Stimulated activated CD4-positive, alpha-beta T cell treated with anti-CD3 and anti-CD28 coated beads, Interleukin-15, amount 100 ng/mL, for 48 hours (primary cell): ENCODE data around the gene SGPL1.
"Not testable (repeated sequence)": the region's sequence is repeated elsewhere in the genome, so short reads cannot be mapped to it uniquely, and the experiment has no call there.

Experiments used
- DNase-seq, 2 donors: peaks; one replicate each; pipeline ENCODE4 v3.0.0-alpha.2; 2020; ENCODE audit warnings: low read depth in 2 of 2

Gene SGPL1

DNA sequence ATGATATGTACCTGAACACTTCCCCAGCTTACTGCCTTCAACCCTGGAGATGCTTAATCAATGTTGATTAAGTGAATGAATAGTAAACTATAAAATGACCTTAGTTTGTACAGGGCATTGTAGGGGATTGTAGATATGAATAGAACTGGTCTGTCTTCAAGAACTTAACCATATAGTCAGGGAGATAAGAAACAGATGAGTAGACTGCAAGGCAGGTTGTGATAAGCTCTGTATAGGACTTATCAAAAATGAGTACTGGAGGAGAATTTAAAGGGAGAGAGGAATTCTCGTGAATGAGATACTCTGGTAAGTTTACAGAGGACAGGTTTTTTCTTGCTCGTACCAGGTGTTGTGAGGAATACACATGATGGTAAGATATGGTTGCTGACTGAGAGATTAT, 27.6 kb downstream of the SGPL1 start:
- DNase-seq = no peak

DNA sequence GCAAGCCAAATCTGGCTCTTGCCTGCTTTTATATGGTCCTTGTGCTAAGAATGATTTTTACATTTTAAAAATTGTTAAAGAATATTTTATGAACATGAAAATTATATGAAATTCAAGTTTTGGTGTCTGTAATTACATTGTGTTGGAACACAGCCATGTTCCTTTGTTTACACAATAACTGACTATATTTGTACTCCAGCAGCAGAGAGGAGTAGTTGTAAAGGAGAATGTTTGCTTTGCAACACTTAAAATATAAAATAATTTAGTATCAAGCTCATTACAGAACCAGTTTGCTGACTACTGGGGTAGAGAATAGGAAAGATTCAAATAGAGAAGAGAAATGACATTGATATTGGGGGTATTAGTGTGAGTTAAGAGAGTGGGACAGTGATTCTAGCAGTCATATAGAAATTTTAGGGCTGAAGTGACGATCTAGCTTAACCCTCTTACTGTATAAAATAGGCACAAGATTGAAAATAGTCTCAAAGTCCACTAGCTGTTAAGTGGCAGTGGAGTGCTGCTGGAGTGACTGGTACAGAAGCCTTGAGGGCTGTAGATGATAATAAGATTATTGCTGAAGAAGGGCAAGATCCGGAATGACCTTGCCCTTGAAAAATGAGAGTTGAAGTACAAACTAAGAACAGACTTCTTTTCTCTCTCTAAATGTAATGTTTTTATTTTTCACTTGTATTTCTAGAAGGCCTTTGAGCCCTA, 28.2 kb downstream of the SGPL1 start:
- DNase-seq = no peak

GRCh38 chr10:70845256-70845655, 29.5 kb downstream of the SGPL1 start:
- no peak for DNase-seq

- no peak for DNase-seq
Observed at GRCh38 chr10:70845816-70846215, 30.1 kb downstream of the SGPL1 start.

DNA sequence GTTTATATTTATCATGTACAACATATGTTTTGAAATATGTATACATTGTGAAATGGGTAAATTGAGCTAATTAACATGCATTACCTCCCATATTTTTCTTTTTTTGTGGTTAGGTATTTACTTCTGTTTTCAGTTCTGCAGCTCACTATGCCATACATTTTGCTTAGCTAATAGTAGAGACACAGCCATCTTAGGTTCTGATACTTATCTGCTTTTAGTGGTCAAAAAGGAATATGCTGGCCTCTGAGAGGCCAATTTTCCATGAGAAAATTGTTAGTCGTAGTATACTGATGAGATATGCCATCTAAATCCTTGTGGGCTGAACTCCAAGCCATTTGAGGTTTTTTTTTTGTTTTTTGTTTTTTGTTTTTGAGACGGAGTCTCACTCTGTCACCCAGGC, 31.0 kb downstream of the SGPL1 start:
- no peak for DNase-seq

- no peak for DNase-seq
Observed at GRCh38 chr10:70847659-70848360, 32.1 kb downstream of the SGPL1 start.

DNA sequence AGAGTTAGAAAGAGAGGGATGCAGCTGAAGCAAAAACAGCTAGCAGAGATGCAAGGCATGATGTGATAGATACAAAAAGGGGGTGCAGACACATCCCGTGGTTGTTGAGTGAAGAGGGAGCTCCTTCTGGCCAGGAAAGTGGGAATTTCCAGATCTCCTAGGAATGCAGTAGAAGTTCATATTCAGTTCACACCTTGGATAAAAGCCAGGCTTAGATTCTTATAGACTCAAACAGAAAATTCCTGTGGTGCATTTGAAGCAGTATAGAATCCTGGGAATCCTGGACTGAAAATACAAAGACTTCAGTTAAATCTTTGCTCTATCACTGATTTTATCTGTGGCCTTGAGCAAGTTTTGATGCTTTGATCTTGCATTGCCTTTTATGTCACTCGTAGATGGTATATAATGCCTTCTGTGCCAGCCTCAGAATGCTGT, 33.9 kb downstream of the SGPL1 start:
- DNase-seq = no peak

GRCh38 chr10:70850097-70850496, 34.3 kb downstream of the SGPL1 start:
- no peak for DNase-seq

DNA sequence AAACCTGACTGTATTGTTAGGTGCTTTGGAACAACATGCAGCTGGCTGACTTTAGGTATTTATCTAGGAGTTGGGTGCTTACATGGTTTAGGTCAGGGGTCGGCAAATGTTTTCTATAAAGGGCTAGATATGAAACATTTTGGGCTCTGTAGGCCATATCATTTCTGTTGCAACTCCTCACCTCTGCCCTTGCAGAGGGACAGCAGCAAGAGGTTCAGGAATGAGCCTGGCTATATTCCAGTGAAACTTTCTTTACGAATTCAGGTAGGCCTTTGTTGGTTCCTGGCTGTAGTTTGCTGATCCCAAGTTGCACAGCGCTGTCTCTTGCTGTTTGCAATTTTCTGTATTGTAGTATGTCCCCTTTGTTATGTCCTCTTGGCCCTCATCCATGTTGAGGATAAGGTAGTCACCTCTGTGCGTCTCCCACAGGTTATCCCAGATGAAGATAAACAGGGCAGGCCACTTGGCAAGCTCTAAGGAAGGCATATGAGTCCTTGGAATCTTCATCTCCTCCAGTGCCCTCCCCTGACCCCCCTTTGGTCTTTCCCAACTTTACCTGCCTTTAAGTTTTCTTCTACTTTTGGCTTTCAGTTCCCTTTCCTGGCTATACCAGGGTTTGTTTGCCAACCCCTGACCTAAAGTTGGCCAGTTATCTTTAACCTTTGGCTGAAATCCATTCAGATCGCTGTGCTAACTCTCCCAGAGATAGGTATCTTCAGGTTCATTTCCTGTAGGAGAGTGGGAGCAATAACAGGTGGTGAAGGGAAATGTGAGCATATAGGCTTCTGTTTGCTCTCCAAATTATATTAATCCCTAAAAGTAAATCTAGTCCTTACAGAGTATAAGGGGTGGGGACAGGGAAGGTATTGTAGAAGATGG, 36.1 kb downstream of the SGPL1 start:
- DNase-seq = no peak

- DNase-seq = no peak
Observed at GRCh38 chr10:70853038-70853437, 37.3 kb downstream of the SGPL1 start.

DNA sequence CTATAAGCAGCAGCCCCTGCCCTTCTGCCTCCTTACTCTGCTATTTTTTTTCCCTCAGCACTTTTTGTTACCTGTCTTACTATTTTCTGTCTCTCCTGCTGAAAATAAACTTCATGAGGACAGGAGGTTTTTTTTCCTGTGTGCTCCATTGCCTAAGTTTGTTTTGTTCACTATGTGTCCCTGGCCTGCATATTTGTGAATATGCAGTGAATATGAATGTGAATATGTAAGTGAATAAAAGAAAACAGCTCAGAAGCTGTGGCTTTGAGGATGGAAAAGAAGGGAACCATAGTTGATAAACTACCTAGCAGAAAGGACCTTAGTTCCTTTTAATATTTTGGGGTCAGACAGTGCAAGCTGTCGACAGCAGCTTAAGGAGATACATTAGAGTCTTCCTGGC, 37.7 kb downstream of the SGPL1 start:
- DNase-seq = no peak

- DNase-seq = no peak
Observed at GRCh38 chr10:70856454-70856853, 40.7 kb downstream of the SGPL1 start.

DNA sequence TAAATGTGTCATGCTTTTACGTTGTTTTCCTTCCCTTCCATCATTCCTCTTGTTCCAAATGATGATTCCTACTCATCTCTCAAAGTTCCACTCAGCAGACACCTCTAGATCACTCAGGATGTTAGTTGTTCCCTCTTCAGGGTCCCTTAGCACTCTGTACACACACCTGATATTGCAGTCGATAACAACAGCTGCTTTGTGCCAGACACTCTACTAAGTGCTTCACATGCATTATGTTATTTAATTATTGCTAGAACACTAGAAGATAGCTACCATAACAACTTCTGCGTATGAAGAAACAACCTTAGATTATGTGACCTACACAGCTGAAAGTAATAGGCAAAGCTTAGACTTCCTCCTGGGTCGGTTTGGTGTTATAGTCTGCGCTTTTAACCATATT, 43.0 kb downstream of the SGPL1 start:
- no peak for DNase-seq

GRCh38 chr10:70861495-70862197, 45.9 kb downstream of the SGPL1 start:
- not testable (repeated sequence) for DNase-seq

GRCh38 chr10:70863470-70864160, 47.9 kb downstream of the SGPL1 start:
- no peak for DNase-seq

DNA sequence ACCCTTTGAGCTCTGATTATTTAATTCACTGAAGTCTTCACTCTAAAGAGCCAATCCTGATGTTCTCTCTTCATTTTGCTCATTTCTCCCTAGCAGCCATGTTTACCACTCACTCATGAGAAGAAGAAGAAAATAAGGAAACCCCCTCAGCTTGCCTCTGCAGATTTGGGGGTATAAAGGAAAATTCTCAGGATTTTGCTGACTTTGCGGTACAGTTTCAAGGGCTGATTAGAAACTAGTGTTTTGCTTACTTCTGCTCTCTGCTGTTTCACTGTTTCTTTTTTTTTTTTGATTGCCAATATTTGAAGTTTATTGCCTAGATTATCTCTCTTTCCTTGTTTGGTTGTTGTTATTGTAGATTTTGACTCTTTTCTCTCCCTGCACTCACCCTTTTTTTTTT, 49.2 kb downstream of the SGPL1 start:
- DNase-seq = no peak

DNA sequence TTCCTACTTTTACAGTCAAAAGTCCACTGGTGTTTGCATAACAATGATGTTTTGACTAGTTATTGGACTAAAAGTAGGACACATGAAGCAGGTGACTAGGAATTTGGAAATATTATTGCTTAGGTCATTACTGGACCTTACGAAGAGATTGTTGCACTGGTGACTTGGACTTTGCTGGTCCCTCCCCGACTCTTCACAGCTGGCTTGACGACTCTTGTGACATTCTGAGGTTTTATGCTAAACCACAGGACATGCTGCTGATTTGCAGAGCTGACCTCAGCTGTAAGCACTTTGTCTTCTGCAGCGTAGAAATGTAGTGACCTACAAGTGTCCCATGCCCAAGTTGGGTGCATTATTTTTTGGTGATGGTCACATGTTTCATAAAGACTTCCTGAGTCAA, 50.7 kb downstream of the SGPL1 start:
- no peak for DNase-seq

GRCh38 chr10:70872291-70872690, 56.5 kb downstream of the SGPL1 start:
- no peak for DNase-seq

GRCh38 chr10:70874061-70874460, 58.3 kb downstream of the SGPL1 start:
- DNase-seq = no peak

DNA sequence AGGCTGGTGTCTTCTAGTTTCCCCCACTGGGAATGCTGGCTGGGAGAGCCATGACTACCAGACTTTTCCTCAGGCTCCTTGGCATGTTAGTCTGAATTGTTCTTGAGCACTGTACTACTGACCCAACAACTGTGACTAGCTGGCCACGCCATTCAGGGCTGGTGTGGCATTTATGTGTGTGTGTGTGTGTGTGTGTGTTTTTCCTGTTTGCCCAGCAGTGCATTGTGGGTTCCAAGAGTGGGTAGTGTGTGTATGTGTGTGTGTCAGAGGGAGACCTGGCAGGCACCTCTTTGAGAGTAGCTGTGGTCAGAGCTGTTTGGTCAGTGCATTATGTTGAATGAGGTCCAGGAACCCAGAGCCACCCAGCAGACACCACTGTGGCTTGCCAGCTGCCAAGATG, 63.5 kb downstream of the SGPL1 start:
- DNase-seq = no peak

DNA sequence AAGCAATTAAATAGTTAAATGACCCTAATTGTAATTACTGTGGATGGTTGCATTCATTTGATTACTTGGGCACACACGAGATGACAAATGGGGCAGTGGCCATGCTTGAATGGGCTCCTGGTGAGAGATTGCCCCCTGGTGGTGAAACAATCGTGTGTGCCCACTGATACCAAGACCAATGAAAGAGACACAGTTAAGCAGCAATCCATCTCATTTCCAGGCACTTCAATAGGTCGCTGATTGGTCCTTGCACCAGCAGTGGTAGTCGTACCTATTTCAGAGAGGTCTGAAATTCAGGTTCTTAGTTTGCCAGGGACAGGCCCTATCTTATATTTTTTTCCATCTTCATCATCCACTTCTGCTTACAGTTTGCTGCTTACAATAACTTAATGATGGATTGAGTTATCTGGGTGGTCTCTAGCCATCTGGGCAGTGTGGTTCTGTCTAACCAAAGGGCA, 64.4 kb downstream of the SGPL1 start:
- peak; percentile 60 to 67 for DNase-seq
